GM21381 (cell line): ENCODE results near the gene RNASE9.
"Not testable (repeated sequence)": the region's sequence is repeated elsewhere in the genome, so short reads cannot be mapped to it uniquely, and the experiment has no call there.

Experiments used
- ATAC-seq: cut with Tn5 transposase; IDR thresholded peaks from one replicate; pipeline ENCODE4 v1.9.1; 2021; ENCODE audit warnings: mild to moderate bottlenecking, moderate library complexity; ENCODE audit not compliant: unreplicated experiment

The RNASE9 gene

DNA sequence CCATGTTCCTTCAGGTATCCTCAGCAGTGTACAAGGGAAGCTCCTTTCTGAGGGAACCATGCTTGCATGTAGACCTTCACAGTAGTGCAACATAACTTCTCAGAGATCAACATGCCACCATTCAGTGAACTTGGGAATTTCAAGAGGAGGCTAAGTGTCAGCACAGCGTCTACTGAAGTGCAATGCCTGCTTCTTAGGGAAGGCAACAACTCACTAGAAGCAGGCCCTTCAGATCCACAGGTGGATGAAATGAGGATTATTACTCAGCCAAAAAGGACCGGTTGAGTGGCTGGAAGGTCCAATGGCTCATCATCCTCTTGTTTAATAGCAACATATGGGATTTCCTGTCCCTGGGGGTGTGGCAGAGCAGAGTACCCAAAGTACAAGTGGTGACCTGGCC, 36.8 kb downstream of the RNASE9 start:
- no peak for ATAC-seq

- ATAC-seq = no peak
Measured at GRCh38 chr14:20522332-20522731, 38.5 kb downstream of the RNASE9 start.

DNA sequence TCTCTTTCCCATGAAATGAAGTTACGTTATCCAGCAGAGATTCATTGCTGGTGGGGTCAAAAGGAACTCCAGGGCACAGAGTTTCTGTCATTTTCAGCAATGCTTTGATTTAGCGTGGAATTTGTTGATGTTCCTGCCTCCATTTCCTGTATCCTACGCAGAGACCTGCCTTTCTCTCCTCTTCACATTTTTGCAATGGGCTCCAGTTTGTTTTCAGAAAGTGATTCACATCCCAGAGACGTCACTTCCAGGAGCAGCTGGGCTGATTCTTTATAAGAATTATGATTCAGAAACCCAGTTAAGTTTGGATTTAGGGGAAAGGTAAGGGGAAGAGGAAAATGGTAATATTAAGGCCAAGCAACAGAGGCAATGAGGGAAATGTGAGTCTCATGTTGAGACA, 43.9 kb downstream of the RNASE9 start:
- no peak for ATAC-seq

GRCh38 chr14:20515846-20516245, 45.0 kb downstream of the RNASE9 start:
- ATAC-seq = no peak

- ATAC-seq = no peak
Measured at GRCh38 chr14:20512177-20512905, 48.5 kb downstream of the RNASE9 start.

DNA sequence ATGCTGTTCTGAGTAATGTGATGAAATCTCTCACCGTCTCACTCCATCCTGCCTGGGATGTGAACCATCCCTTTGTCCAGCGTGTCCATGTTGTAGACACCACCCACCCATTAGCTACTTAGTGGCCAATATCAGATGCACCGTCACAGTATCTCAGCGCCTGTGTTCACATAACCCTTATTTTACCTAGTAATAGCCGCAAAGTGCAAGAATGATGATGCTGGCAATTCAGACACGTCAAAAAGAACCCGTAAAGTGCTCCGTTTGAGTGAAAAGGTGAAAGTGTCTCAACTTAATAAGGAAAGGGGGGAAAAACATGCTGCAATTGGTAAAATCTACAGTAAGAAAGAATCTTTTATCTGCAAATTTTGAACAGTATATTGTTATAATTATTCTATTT, 52.5 kb downstream of the RNASE9 start:
- no peak for ATAC-seq

DNA sequence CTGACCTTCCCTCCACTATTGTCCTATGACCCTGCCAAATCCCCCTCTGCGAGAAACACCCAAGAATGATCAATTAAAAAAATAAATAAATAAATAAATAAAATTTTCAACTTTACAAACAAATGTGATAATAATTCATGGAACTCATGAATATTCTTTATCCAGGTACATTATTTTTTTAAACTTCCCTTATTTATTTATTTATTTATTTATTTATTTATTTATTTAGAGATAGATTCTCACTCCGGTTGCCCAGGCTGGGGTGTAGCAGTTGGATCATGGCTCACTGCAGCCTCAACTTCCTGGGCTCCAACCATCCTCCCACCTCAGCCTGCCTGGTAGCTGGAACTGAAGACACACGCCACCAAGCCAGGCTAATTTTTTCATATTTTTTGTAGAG, 53.3 kb downstream of the RNASE9 start:
- ATAC-seq = not testable (repeated sequence)

DNA sequence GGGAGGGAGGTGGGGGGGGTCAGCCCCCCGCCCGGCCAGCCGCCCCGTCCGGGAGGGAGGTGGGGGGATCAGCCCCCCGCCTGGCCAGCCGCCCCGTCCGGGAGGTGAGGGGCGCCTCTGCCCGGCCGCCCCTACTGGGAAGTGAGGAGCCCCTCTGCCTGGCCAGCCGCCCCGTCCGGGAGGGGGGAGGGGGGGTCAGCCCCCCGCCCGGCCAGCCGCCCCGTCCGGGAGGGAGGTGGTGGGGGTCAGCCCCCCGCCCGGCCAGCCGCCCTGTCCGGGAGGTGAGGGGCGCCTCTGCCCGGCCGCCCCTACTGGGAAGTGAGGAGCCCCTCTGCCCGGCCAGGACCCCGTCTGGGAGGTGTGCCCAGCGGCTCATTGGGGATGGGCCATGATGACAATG, 54.1 kb downstream of the RNASE9 start:
- ATAC-seq = not testable (repeated sequence)

GRCh38 chr14:20506276-20506675, 54.6 kb downstream of the RNASE9 start:
- not testable (repeated sequence) for ATAC-seq
